GM12892 (cell line): Measurements from ENCODE around the gene COL13A1.

Source experiments
- DNase-seq: peaks from one replicate; pipeline ENCODE4 v3.0.0; 2011; ENCODE audit not compliant: insufficient read length
- FAIRE-seq: peaks from 2 replicates; lab custom pipeline; 2011; peaks lifted over from hg19 to GRCh38; lab: Jason Lieb, UNC
- POLR2A ChIP-seq: IDR thresholded peaks from 2 replicates; pipeline ENCODE4 v1.6.1; 2011; ENCODE audit warnings: low read depth, low read length, control low read depth
- POLR2AphosphoS5 ChIP-seq: IDR thresholded peaks from 2 replicates; pipeline ENCODE4 v1.6.1; 2011; ENCODE audit warnings: low read depth, low read length, control low read depth
- TAF1 ChIP-seq: IDR thresholded peaks from 2 replicates; pipeline ENCODE4 v1.6.1; 2011; ENCODE audit warnings: low read depth, mild to moderate bottlenecking, control low read depth, low read length, borderline replicate concordance

The COL13A1 gene

GRCh38 chr10:69899727-69900595, 98.3 kb downstream of the COL13A1 start:
- TF ChIP-seq POLR2AphosphoS5 (no peak), POLR2A (no peak), TAF1 (no peak)
- FAIRE-seq (no peak), DNase-seq (no peak)

- DNase-seq (no peak), FAIRE-seq (no peak)
- no peak for TF ChIP-seq TAF1
- TF ChIP-seq POLR2AphosphoS5 = no peak
- TF ChIP-seq POLR2A = no peak
Observed at GRCh38 chr10:69901022-69901421, 99.3 kb downstream of the COL13A1 start.

GRCh38 chr10:69901628-69902505, 100.2 kb downstream of the COL13A1 start:
- DNase-seq = peak; percentile 49
- no peak for FAIRE-seq
- TF ChIP-seq POLR2AphosphoS5 (no peak), POLR2A (no peak), TAF1 (no peak)

GRCh38 chr10:69902835-69903535, 101.3 kb downstream of the COL13A1 start:
- FAIRE-seq (no peak), DNase-seq (no peak)
- TF ChIP-seq POLR2A (no peak), TAF1 (no peak), POLR2AphosphoS5 (no peak)

- FAIRE-seq (no peak), DNase-seq (no peak)
- TF ChIP-seq POLR2AphosphoS5 (no peak), POLR2A (no peak)
Observed at GRCh38 chr10:69904533-69904932, 102.8 kb downstream of the COL13A1 start.

GRCh38 chr10:69906425-69906824, 104.7 kb downstream of the COL13A1 start:
- DNase-seq (no peak), FAIRE-seq (no peak)
- TF ChIP-seq POLR2A (no peak), POLR2AphosphoS5 (no peak), TAF1 (no peak)

GRCh38 chr10:69907517-69907916, 105.8 kb downstream of the COL13A1 start:
- TF ChIP-seq POLR2A = no peak
- no peak for TF ChIP-seq POLR2AphosphoS5
- no peak for TF ChIP-seq TAF1
- DNase-seq (no peak), FAIRE-seq (no peak)

GRCh38 chr10:69908124-69908523, 106.4 kb downstream of the COL13A1 start:
- no peak for DNase-seq
- no peak for FAIRE-seq
- TF ChIP-seq POLR2A = no peak
- no peak for TF ChIP-seq TAF1
- no peak for TF ChIP-seq POLR2AphosphoS5

- DNase-seq (no peak), FAIRE-seq (no peak)
- no peak for TF ChIP-seq TAF1
- TF ChIP-seq POLR2A = no peak
- no peak for TF ChIP-seq POLR2AphosphoS5
Observed at GRCh38 chr10:69910561-69910960, 108.9 kb downstream of the COL13A1 start.

- no peak for TF ChIP-seq TAF1
- no peak for TF ChIP-seq POLR2A
- TF ChIP-seq POLR2AphosphoS5 = no peak
- no peak for FAIRE-seq
- no peak for DNase-seq
Observed at GRCh38 chr10:69911613-69912528, 110.2 kb downstream of the COL13A1 start.

GRCh38 chr10:69912589-69912988, 110.9 kb downstream of the COL13A1 start:
- TF ChIP-seq POLR2AphosphoS5 = no peak
- no peak for TF ChIP-seq POLR2A
- no peak for TF ChIP-seq TAF1
- FAIRE-seq (no peak), DNase-seq (no peak)
